Thyroid gland (tissue), 4 donors: ENCODE measurements around the gene CFAP206.

ENCODE experiments used
- POLR2A ChIP-seq, 2 donors: fragments of 450-650 bp; IDR thresholded peaks; one replicate each; pipeline ENCODE4 v1.6.1; 2017; ENCODE audit warnings: antibody characterized with exemption in 2 of 2, mild to moderate bottlenecking in 2 of 2, moderate library complexity in 1 of 2
- TF ChIP-seq, protein P1 (sequence below), 6 experiments: fragments of 200-600 bp in 3 of 6; fragments of 450-650 bp in 3 of 6; sonication (generic) in 3 of 6; IDR thresholded peaks; one replicate each; pipeline ENCODE4 v1.5.1; 2016 to 2019; ENCODE audit warnings: antibody characterized with exemption in 6 of 6, mild to moderate bottlenecking in 2 of 6, inconsistent platforms in 1 of 6, moderate library complexity in 1 of 6

DNA sequence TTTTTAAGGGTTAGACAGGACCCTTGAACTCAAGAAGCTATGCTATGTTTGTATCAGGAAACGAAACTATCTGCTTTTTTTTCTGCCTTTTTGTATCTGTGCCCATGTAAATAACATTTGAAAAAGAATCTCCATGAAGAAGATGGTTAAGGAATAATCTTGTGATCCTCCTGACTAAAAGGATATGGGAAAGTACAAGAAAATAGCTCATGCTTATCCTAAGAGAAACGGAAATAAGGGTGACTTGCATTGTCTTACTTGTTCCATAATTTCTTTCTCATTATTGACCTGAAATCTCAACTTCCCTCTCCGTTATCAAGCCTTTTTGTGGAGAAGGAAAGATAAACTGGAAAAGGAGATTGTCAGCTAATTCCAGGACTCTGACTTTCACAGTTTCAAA lies 5.9 kb upstream of the CFAP206 start:
- no peak for TF ChIP-seq POLR2A (IDR thresholded peaks at IDR 0.05)
- TF ChIP-seq, protein P1, sequence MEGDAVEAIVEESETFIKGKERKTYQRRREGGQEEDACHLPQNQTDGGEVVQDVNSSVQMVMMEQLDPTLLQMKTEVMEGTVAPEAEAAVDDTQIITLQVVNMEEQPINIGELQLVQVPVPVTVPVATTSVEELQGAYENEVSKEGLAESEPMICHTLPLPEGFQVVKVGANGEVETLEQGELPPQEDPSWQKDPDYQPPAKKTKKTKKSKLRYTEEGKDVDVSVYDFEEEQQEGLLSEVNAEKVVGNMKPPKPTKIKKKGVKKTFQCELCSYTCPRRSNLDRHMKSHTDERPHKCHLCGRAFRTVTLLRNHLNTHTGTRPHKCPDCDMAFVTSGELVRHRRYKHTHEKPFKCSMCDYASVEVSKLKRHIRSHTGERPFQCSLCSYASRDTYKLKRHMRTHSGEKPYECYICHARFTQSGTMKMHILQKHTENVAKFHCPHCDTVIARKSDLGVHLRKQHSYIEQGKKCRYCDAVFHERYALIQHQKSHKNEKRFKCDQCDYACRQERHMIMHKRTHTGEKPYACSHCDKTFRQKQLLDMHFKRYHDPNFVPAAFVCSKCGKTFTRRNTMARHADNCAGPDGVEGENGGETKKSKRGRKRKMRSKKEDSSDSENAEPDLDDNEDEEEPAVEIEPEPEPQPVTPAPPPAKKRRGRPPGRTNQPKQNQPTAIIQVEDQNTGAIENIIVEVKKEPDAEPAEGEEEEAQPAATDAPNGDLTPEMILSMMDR (IDR thresholded peaks at IDR 0.05) = no peak
